Measurements from ENCODE around the gene ATP23. TPM values are rescaled to one million over a fixed set of nuclear protein-coding genes. Genes with fewer than 3 reads are reported as not detected.

ATP23 gene
- polyA plus RNA-seq, 1 experiment: 6.7 TPM

GRCh38 chr12:57939291-57939690, 2.1 kb upstream of the ATP23 start:
- Histone ChIP-seq H3K27me3 (ENCODE audit: control insufficient read depth, insufficient read depth, low read length) (no peaks in the 10 kb centered on the region), H3K36me3 (ENCODE audit: control insufficient read depth, insufficient read depth, low read length) (no peaks in the 10 kb centered on the region), H3K4me3 (ENCODE audit: low read depth, low read length) (no peak overlapping the region)
- CTCF ChIA-PET: no interaction called here
- no peak for DNase-seq (ENCODE audit: low read depth)
- TF ChIP-seq CTCF (IDR thresholded peaks at IDR 0.05; ENCODE audit: insufficient read depth, low read depth, low read length): no peak
- POLR2A ChIA-PET: no interaction called here

- no peak for TF ChIP-seq CTCF (IDR thresholded peaks at IDR 0.05; ENCODE audit: insufficient read depth, low read depth, low read length)
- H3K27me3 ChIP-seq (ENCODE audit: control insufficient read depth, insufficient read depth, low read length): no peaks in the 10 kb centered on the region
- POLR2A ChIA-PET: interaction anchor here (0.6 to 1.0 kb wide), 2 partner anchors 196 to 489 kb away, joined by 3 read pairs; partner anchors contain the start of gene TSPAN31
- no peaks in the 10 kb centered on the region for H3K36me3 ChIP-seq (ENCODE audit: control insufficient read depth, insufficient read depth, low read length)
- H3K4me3 ChIP-seq (ENCODE audit: low read depth, low read length): peak overlapping the region; percentile 65
- CTCF ChIA-PET: interaction anchor here (1.3 kb wide), 1 partner anchor 157 kb away, joined by 3 read pairs; the partner anchor contains the start of gene TSFM
- DNase-seq (ENCODE audit: low read depth): no peak
Measured at GRCh38 chr12:57940052-57940914, 1.1 kb upstream of the ATP23 start.

GRCh38 chr12:57940915-57941164, 527 bp upstream of the ATP23 start:
- no peak for DNase-seq (ENCODE audit: low read depth)
- CTCF ChIA-PET: interaction anchor here (1.3 kb wide), 1 partner anchor 158 kb away, joined by 3 read pairs; the partner anchor contains the start of gene TSFM
- Histone ChIP-seq H3K27me3 (ENCODE audit: control insufficient read depth, insufficient read depth, low read length) (no peaks in the 10 kb centered on the region), H3K4me3 (ENCODE audit: low read depth, low read length) (peak overlapping the region; percentile 65), H3K36me3 (ENCODE audit: control insufficient read depth, insufficient read depth, low read length) (no peaks in the 10 kb centered on the region)
- TF ChIP-seq CTCF (IDR thresholded peaks at IDR 0.05; ENCODE audit: insufficient read depth, low read depth, low read length): no peak
- POLR2A ChIA-PET: interaction anchor here (0.6 to 1.0 kb wide), 3 partner anchors 108 to 490 kb away, joined by 3 read pairs; partner anchors contain the start of gene TSPAN31

GRCh38 chr12:57943438-57944080, 2.2 kb downstream of the ATP23 start:
- ChIA-PET CTCF (no interaction called here), POLR2A (no interaction called here)

More at GRCh38 chr12:57943438-57944080, 2.2 kb downstream of the ATP23 start:
- Histone ChIP-seq H3K4me3 (ENCODE audit: low read depth, low read length) (no peak overlapping the region), H3K36me3 (ENCODE audit: control insufficient read depth, insufficient read depth, low read length) (no peaks in the 10 kb centered on the region), H3K27me3 (ENCODE audit: control insufficient read depth, insufficient read depth, low read length) (no peaks in the 10 kb centered on the region)
- DNase-seq (ENCODE audit: low read depth): no peak
- TF ChIP-seq CTCF (IDR thresholded peaks at IDR 0.05; ENCODE audit: insufficient read depth, low read depth, low read length): no peak
